Osteocyte (in vitro differentiated cells): Measurements from ENCODE around the gene AMBP. TPM values are rescaled to one million over a fixed set of nuclear protein-coding genes. Genes with fewer than 3 reads are reported as not detected.

Source experiments
- DNase-seq: peaks from one replicate; pipeline ENCODE4 v3.0.0; 2021; ENCODE audit warnings: mixed read lengths; ENCODE audit not compliant: unreplicated experiment; ENCODE audit errors: extremely low spot score
- H3K27ac Mint-ChIP-seq: one replicate; pipeline ENCODE4 v1.8.0; 2021; ENCODE audit warnings: mild to moderate bottlenecking, mixed read lengths; ENCODE audit not compliant: unreplicated experiment
- H3K27me3 Mint-ChIP-seq: one replicate; pipeline ENCODE4 v1.8.0; 2021; ENCODE audit warnings: mixed read lengths; ENCODE audit not compliant: unreplicated experiment
- H3K36me3 Mint-ChIP-seq: one replicate; pipeline ENCODE4 v1.8.0; 2021; ENCODE audit warnings: mixed read lengths; ENCODE audit not compliant: unreplicated experiment
- H3K4me1 Mint-ChIP-seq: one replicate; pipeline ENCODE4 v1.8.0; 2021; ENCODE audit warnings: mixed read lengths; ENCODE audit not compliant: unreplicated experiment
- H3K4me3 Mint-ChIP-seq: one replicate; pipeline ENCODE4 v1.8.0; 2021; ENCODE audit warnings: mild to moderate bottlenecking, moderate library complexity, mixed read lengths; ENCODE audit not compliant: unreplicated experiment
- H3K9me3 Mint-ChIP-seq: one replicate; pipeline ENCODE4 v1.8.0; 2021; ENCODE audit warnings: mixed read lengths; ENCODE audit not compliant: unreplicated experiment
- CTCF ChIP-seq: fragments of 200-600 bp; sonication (generic); IDR thresholded peaks from 2 replicates; pipeline ENCODE4 v1.5.0; 2021; ENCODE audit warnings: antibody characterized with exemption, mild to moderate bottlenecking, moderate library complexity
- total RNA-seq: library from RNA; stranded (reverse); gene quantifications from 2 replicates; pipeline ENCODE4 v1.2.1, GENCODE V29; 2021

AMBP gene
- total RNA-seq, 1 donor from 2014 or later, result not detected

GRCh38 chr9:114039484-114039883 lies 38.6 kb downstream of the AMBP start:
- Mint-ChIP-seq H3K27me3 (no peaks in the 10 kb centered on the region), H3K4me3 (no peak overlapping the region), H3K9me3 (no peaks in the 10 kb centered on the region), H3K4me1 (no peaks in the 10 kb centered on the region), H3K27ac (no peak overlapping the region), H3K36me3 (peaks cover 55% of the 10 kb centered on the region)
- TF ChIP-seq CTCF, result no peak
- DNase-seq, result no peak

GRCh38 chr9:114038724-114039313 lies 39.3 kb downstream of the AMBP start:
- Mint-ChIP-seq H3K4me1 (no peaks in the 10 kb centered on the region), H3K4me3 (no peak overlapping the region), H3K27ac (no peak overlapping the region), H3K9me3 (no peaks in the 10 kb centered on the region), H3K36me3 (peaks cover 52% of the 10 kb centered on the region), H3K27me3 (no peaks in the 10 kb centered on the region)
- no peak for TF ChIP-seq CTCF
- peak; percentile 54 for DNase-seq

- Mint-ChIP-seq H3K27me3 (no peaks in the 10 kb centered on the region), H3K27ac (no peak overlapping the region), H3K4me1 (peaks cover under 1% of the 10 kb centered on the region), H3K4me3 (no peak overlapping the region), H3K36me3 (peaks cover 46% of the 10 kb centered on the region), H3K9me3 (no peaks in the 10 kb centered on the region)
- peak; percentile 66 for DNase-seq
- no peak for TF ChIP-seq CTCF
Measured at GRCh38 chr9:114037961-114038723, 40.0 kb downstream of the AMBP start.

GRCh38 chr9:114037249-114037648 lies 40.9 kb downstream of the AMBP start:
- peaks cover 9% of the 10 kb centered on the region for H3K4me1 Mint-ChIP-seq
- H3K4me3 Mint-ChIP-seq, result no peak overlapping the region
- peak; percentile 53 for DNase-seq
- no peak overlapping the region for H3K27ac Mint-ChIP-seq
- no peak for TF ChIP-seq CTCF
- peaks cover 50% of the 10 kb centered on the region for H3K36me3 Mint-ChIP-seq
- H3K9me3 Mint-ChIP-seq, result no peaks in the 10 kb centered on the region
- H3K27me3 Mint-ChIP-seq, result no peaks in the 10 kb centered on the region
